NCI-H2196 (cell line): ENCODE data around the gene ACSM2A.
"Not testable (repeated sequence)": the region's sequence is repeated elsewhere in the genome, so short reads cannot be mapped to it uniquely, and the experiment has no call there.

Experiments
- DNase-seq: peaks from one replicate; lab custom pipeline; 2025; ENCODE audit not compliant: unreplicated experiment; lab: John Stamatoyannopoulos, UW

ACSM2A gene

DNA sequence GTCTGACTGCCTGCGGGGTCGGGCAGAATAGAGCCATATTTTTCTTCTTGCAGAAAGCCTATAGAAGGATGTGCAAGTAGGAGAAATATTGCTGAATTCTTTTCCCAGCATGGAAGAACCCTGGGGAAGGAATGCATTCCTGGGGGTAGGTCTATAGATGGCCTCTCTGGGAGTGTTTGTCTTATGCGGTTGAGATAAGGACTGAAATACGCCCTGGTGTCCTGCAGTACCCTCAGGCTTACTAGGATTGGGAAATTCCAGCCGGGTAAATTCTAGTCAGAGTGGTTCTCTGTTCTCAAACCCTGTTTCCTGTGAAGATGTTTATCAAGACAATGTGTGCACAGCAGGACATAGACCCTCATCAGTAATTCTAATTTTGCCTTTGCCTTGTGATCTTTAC is 2.3 kb downstream of the ACSM2A start:
- not testable (repeated sequence) for DNase-seq

DNA sequence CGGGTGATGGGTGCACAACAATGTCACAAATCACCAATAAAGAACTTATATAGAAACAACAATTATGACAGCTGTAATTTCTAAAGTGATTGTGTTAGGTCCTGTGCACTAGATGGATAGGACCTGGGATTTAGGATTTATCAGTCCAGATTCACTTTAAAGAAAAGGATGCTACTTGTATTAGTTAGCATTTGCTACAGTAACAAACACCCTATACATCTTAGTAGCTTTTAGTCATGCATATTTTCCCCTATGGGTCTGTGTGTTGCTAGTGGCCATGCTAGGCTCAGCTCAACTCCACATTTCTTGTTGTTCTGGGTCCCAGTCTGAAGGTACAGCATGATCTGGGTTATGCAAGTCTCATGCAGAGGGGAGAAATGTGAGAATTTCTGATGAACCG is 7.9 kb downstream of the ACSM2A start:
- DNase-seq = not testable (repeated sequence)

DNA sequence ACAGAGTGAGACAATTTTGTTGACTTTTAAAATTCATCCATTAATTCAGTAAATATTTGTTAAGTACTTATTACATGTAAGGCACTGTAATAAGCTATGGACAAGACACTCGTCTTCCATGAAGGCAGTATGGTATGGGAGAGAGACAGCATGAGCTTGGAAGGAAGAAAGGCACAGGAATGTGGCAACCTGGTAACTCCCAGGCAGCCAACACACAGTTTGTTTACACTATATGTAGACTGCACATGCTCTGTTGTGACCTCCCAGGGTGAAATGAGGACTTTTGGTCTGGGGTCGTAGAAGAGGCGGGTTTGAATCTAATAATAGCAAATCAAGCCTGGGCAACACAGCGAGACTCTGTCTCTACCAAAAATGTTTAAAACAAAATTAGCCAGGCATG is 9.0 kb downstream of the ACSM2A start:
- not testable (repeated sequence) for DNase-seq

DNA sequence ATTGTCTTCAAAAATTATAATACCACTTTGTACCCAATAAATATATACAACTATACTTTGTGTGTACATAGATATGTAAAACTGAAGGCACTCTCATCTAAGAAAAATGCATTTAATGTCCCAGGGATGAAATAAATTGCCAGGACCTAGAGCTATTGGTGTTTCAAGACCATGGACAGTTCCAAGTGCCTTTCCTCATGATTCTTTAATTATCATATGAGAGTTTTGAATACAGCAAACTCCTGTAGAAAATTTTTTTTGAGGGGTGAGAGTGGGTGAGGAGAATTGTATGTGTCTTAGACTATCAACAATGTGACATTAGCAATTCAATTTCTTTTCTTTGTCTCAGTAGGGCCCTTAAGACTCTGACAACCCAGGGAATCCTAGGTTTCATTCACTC is 17.6 kb downstream of the ACSM2A start:
- DNase-seq = not testable (repeated sequence)

DNA sequence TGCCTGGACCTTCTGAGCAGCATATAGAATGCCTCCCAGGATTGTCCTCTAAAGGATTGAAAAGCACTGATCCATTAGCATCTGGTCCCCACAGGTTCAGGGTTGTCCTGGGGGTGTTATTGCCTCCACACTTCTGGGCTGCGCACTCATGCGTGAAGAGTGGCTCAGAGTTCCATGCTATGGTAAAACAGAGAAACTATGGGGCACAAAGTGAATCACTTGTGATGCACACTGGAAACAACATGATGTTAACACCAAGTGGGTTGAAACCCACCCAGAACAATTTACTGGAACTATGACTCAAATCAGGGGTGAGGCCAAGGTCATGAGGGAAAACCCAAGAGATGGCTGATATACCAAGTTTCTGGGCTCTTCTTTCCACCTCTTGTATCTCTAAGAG is 18.6 kb downstream of the ACSM2A start:
- DNase-seq = not testable (repeated sequence)

DNA sequence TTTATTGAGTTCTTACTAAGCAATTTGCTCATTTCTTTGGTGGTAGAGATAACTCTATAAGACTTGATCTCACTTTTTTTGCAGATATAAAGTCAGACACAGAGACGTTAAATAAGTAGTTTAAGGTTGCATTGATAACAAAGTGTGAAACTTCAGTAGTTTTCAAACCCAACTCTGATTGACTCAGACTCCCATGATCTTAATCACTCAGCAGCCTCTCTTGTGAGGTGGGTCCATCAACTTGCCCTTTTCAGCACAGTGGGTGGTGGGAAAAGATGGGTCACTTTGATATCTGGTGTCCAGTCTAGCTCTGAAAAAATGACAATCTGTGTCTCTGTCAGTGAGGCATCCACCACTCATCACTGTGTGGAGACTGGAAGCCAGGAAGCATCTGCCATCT is 19.4 kb downstream of the ACSM2A start:
- not testable (repeated sequence) for DNase-seq

DNA sequence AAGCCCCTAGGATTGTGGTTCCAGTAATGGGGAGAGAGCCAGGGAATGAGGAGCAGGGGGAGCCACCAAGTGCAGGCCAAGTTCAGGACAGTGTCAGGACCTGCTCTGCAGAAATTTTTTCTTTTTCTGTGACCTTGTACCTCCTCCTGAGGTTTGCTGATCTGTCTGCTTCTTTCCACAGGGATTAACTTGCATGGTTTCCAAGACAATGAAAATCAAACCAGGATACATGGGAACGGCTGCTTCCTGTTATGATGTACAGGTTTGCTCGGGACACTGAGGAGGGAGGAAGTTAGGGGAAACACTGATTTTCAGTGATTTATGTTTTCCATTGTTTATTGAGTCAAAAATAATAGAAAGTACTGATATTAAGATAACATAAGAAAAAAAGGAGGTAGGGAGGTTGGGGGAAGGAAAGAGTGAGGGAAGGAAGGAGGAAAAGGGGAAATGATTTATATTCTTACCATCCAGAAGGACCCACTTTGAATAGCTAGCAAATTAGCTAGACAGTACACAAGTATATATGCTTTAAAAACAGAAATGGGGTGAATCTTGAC is 25.9 kb downstream of the ACSM2A start:
- DNase-seq = not testable (repeated sequence)

DNA sequence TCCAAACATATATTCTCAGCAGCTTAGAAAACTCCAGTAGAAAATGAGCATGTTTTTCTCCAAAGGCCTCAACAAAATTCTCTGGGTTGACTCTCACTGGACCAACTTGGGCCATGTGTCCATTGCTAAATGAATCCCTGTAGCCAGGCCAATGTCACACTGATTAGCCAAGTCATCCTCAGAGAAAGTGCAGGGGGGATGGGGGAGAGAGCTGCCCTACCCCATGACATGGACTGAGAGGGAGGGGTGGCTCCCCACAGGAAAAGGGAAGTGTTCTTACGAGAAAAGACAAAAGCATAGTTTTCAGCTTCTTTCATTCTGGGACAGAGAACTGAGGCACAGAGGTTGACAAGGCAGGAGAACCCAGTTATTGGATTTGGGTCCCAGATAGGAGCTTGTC is 32.7 kb downstream of the ACSM2A start:
- DNase-seq = not testable (repeated sequence)

DNA sequence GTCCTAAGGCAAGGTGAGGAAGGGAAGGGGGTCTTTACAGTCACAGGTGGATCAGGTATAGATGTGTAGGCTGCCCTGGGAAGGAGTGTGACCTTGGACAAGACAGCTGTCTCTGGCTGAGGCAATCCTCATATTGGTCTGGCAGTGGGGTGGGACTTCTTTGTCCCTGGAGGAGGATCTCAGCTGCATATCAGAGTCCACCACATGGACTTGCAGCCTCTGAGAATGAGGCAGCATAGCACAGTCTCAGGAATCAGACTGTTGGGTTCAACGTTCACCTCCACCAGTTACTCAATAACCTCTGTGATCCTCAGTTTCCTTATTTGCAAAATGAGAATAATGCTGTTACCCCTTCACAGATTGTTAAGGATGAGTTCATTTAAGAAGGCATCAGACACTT is 33.4 kb downstream of the ACSM2A start:
- no peak for DNase-seq

DNA sequence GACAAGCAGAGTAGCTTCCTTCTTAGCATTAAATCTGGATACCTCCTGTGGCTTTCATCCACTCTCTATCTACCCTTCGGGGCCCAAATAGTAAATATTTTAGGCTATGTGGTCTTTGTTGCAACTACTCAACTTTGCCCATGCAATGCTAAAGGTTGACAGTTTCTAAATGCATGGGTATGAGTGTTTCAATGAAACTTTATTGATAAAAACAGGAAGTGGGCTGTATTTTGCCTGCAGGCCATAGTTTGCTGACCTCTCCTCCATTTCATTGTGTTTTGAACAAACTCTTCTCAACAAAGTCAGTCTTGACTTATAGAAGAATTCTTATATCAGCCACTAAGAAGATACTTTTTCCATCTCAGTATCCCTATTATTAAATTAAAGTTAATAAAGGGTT is 34.1 kb downstream of the ACSM2A start:
- DNase-seq = no peak

DNA sequence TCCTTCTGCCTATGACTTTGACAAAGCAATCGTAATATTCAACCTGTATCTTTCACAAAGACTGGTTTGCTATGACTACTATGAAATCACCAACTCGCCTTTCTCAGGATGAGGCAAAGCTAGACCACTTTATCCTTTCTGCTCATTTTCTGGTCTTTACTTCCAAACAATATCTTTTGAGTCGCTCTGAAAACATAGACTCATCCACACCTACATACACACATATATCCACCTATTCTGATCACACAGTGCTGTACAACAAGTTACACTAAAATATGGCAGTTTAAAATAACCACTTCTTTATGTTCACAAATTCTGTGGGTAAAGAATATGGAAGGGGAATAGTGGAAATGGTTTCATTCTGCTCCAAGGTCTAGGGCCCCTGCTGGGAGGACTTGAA is 39.7 kb downstream of the ACSM2A start:
- DNase-seq = not testable (repeated sequence)

DNA sequence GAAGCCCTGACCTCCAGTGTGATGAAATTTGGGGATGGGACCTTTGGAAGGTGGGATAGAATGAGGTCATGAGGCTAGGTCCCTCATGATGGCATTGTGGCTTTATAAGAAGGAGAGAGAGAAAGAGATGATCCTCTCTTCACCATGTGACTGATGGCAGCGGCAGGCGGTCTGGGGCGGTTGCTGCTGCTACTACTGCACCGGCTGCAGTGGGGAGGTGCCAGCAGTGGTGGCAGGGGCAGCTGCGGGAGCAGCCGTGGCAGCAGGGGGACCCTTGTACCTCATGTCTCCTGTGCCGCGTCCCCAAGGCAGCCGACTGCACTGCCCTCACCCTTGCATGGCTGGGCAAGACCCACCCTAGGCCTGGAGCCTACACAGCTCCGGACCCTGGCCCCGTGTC is 40.1 kb downstream of the ACSM2A start:
- DNase-seq = not testable (repeated sequence)

DNA sequence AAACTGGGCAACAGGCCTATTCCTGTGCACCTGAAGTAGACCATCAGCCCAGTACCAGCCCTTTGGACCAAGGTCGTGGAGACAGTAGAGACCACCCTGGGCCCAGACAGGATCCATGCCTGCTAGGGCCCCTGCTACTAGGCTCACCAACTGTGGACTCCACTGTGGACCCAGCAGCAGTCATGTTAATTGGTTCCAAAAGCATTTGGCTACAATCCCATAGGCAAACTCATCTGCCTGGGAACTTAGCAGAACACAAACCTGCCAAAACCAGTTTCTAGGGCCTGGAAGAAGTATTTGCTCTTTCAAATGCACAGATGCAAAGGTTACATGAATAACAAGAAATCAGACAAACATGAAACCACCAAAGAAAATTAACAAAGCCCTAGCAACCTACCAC is 53.1 kb downstream of the ACSM2A start:
- peak; percentile 82 for DNase-seq

DNA sequence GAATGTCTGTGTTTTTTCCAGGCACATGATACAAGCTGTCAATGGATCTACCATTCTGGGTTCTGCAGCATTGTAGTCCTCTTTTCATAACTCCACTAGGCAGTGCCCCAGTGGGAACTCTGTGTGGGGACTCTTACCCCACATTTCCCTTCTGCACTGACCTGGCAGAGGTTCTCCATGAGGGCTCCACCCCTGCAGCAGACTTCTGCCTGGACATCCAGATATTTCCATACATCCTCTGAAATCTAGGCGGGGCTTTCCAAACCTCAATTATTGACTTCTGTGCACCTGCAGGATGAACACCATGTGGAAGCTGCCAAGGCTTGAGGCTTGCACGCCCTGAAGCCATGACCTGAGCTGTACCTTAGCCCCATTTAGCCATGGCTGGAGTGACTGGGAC is 56.0 kb downstream of the ACSM2A start:
- DNase-seq = no peak

DNA sequence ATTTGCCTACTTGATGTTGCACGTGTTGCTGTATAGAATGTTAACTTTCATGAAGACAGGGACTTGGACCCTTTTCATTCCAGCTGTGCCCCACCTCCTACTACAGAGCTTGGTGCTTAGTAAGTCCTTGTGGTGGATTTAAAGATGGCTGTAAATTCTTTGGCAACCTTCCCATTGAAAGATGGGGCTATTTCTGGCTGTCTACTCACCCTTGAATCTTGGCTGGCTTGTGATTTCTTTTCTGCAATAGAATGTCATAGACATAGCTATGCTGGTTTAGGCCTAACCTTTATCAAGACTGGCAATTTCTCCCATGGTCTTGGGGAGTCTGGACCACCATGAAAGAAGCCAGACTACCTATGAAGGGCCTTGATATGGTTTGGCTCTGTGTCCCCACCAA is 59.0 kb downstream of the ACSM2A start:
- no peak for DNase-seq

DNA sequence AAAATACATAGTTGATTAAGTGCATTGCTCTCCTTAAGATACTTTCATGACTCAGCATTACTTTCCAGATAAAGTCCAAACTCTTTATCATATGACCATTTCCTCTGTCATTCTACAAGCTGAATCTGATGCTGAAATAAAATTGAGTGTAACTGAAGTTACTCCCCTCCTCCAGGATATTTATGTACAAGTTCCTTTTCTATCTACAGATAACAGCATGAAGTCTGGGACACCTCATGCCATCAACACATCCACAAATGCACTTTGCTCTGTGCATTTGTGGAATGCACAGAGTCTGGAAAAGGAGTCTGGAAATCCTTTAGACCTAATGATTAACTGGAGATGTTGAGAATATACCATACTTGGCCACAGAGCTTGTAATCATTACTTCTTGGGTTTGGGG is 64.4 kb downstream of the ACSM2A start:
- DNase-seq = no peak

DNA sequence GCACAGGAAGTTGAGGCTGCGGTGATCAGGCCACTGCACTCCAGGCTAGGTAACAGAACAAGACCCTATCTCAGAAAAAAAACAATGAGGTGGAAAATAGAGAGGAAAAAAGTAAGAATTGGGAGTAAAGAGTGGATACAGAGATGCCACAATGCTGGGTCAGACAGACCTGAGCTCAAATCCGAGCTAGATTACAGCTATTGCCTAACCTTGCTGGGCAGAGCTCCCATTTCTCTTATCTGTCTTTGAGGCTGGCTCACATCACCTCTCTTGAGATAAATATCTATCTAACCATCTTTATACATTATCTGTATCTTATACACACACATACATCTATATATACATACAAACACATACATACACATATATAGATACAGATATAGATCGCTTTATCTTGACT is 65.8 kb downstream of the ACSM2A start:
- DNase-seq = no peak

DNA sequence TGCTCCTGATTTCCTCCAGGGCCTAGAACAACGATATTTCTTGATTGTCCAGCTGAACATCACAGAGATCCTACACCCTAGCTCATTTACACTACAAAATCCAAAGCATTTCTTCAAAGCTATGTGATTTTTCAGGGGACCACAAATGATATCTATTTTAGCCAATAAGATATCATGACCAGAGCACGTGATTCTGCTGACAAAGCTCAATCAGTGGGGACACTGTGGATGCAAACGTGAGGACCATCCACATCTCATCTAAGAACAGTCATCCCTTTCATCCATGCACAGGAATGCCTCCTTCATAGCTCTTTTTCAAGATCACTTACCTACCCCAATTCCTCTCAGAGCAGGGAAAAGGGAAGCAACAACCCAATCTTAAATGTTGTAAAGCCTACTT is 67.9 kb downstream of the ACSM2A start:
- no peak for DNase-seq

DNA sequence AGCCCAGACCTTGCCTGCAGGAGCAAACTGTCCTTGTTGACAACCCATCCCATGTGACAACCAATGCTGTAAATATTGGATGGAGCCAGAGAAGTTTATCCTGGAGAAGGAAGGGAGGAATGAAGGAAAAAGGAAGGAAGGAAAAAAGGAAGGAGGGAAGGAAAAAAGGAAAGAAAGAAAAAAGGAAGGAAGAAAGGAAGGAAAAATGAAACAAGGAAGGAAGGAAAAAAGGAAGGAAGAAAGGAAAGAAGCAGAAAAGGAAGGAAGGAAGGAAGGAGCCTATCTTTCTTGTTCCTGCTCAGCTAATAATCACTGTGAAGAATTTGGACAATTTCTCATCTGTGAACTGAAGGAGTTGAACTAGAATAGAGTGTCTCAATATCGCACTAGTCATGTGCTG is 68.8 kb downstream of the ACSM2A start:
- DNase-seq = no peak

DNA sequence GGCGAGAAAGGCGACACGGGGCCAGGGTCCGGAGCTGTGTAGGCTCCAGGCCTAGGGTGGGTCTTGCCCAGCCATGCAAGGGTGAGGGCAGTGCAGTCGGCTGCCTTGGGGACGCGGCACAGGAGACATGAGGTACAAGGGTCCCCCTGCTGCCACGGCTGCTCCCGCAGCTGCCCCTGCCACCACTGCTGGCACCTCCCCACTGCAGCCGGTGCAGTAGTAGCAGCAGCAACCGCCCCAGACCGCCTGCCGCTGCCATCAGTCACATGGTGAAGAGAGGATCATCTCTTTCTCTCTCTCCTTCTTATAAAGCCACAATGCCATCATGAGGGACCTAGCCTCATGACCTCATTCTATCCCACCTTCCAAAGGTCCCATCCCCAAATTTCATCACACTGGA is 80.5 kb downstream of the ACSM2A start:
- DNase-seq = not testable (repeated sequence)

DNA sequence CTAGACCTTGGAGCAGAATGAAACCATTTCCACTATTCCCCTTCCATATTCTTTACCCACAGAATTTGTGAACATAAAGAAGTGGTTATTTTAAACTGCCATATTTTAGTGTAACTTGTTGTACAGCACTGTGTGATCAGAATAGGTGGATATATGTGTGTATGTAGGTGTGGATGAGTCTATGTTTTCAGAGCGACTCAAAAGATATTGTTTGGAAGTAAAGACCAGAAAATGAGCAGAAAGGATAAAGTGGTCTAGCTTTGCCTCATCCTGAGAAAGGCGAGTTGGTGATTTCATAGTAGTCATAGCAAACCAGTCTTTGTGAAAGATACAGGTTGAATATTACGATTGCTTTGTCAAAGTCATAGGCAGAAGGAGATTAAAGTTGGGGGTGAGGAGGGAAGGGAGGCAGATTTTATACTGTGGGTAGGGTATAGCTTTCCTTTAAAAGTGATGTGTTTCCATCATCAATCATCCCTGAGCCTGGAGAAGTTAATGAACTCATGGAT is 81.0 kb downstream of the ACSM2A start:
- DNase-seq = not testable (repeated sequence)

DNA sequence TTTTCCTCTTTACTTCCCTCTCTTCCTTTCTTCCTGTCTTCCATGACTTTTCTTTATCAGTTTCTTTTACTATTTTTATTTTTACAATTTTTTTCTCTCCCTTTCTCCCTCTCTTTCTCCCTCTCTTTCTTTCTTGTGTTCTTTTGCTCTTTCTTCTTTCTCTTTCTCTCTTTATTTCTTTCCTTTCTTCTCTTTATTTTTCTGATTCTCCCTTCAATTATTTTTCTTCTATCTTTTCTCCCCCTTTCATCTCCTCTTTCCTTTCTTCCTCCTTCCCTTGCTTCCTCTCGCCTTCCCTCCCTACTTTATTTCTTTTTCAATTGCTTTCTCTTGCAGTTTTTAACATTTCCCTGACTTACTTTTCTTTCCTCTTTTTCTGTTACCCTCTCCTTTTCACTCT is 85.3 kb downstream of the ACSM2A start:
- DNase-seq = not testable (repeated sequence)
